Right atrium auricular region (tissue), 2 donors: ENCODE measurements around the gene TRIM2. TPM values are rescaled to one million over a fixed set of nuclear protein-coding genes. Genes with fewer than 3 reads are reported as not detected.

ENCODE experiments used
- DNase-seq: peaks from one replicate; pipeline ENCODE4 v3.0.0-alpha.2; 2019; ENCODE audit warnings: low spot score
- H3K27ac ChIP-seq, 2 donors: fragments of 200-600 bp; sonication (generic); 1 replicate in 1 of 2; 2 replicates in 1 of 2; pipeline ENCODE4 v1.5.1; 2016 to 2019
- H3K27me3 ChIP-seq, 2 donors: fragments of 200-600 bp; sonication (generic); one replicate each; pipeline versions ENCODE4 v1.5.1 to v1.6.0; 2017 to 2019
- H3K36me3 ChIP-seq: fragments of 200-600 bp; sonication (generic); one replicate; pipeline ENCODE4 v1.5.1; 2016
- H3K4me1 ChIP-seq, 2 donors: fragments of 200-600 bp; sonication (generic); one replicate each; pipeline versions ENCODE4 v1.5.1 to v1.6.0; 2017 to 2019
- H3K4me3 ChIP-seq, 2 donors: fragments of 200-600 bp; sonication (generic); 1 replicate in 1 of 2; 2 replicates in 1 of 2; pipeline ENCODE4 v1.5.1; 2017 to 2019; ENCODE audit warnings: mild to moderate bottlenecking in 1 of 2, moderate library complexity in 1 of 2
- H3K9me3 ChIP-seq, 2 donors: fragments of 200-600 bp; sonication (generic); one replicate each; pipeline ENCODE4 v1.5.1; 2019
- total RNA-seq, 2 donors: library from RNA; depleted of rRNA; stranded (reverse); fragments of >200 nt; gene quantifications; one replicate each; pipeline ENCODE4 v1.1.0, GENCODE V29; 2016
- TF ChIP-seq, protein P1 (sequence below), 2 donors: fragments of 200-600 bp; sonication (generic); IDR thresholded peaks; one replicate each; pipeline ENCODE4 v1.5.1; 2019; ENCODE audit warnings: antibody characterized with exemption in 2 of 2

The TRIM2 gene
- total RNA-seq, 2 donors from 2014 or later: 17.7 to 29.9 TPM

DNA sequence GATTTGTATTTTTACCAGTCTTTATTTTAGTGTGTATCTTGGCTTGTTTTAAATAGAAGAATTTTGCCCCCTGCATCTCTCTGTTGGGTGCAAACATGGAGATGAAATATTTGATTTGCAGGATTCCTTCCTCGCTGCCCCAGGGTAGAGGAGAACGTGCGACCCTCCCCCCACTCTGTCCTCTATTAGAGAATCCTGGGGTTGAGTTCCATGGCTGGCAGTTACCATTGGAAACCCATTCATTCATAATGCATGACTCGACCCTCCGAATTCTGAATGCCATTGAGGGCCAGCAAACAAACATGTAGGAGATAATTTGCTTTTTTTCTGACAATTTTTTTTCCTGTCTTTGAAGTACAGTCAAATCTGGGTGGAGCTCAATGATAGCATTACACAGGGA is 53.7 kb downstream of the TRIM2 start:
- H3K4me1 ChIP-seq: peaks cover 0 to 10% of the 10 kb centered on the region in 2 donors
- H3K36me3 ChIP-seq: no peaks in the 10 kb centered on the region
- TF ChIP-seq, protein P1, sequence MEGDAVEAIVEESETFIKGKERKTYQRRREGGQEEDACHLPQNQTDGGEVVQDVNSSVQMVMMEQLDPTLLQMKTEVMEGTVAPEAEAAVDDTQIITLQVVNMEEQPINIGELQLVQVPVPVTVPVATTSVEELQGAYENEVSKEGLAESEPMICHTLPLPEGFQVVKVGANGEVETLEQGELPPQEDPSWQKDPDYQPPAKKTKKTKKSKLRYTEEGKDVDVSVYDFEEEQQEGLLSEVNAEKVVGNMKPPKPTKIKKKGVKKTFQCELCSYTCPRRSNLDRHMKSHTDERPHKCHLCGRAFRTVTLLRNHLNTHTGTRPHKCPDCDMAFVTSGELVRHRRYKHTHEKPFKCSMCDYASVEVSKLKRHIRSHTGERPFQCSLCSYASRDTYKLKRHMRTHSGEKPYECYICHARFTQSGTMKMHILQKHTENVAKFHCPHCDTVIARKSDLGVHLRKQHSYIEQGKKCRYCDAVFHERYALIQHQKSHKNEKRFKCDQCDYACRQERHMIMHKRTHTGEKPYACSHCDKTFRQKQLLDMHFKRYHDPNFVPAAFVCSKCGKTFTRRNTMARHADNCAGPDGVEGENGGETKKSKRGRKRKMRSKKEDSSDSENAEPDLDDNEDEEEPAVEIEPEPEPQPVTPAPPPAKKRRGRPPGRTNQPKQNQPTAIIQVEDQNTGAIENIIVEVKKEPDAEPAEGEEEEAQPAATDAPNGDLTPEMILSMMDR (IDR thresholded peaks at IDR 0.05): no peak
- H3K27me3 ChIP-seq: no peaks in the 10 kb centered on the region
- peaks cover 0 to 10% of the 10 kb centered on the region in 2 donors for H3K9me3 ChIP-seq
- DNase-seq: no peak
- H3K4me3 ChIP-seq: no peak overlapping the region
- H3K27ac ChIP-seq: no peak overlapping the region

DNA sequence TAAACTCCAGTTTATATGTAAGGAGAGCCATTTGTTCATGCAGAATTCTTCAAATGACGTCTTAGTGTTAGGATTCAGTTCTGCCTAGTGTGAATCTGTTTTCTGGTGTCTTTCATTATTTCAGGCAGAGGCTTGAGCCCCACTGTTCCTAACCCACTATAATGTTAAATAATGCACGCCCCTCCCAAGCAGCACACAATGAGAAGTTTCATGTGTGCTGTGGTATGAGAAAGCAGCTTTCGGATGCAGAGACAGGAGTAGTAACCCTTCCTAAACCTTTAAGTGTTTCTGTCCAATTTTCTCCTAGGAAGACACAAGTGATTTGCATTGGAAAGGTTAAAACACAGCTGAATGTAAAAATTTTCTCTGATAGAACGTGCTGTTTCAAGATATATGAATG is 54.5 kb downstream of the TRIM2 start:
- H3K4me3 ChIP-seq: no peak overlapping the region
- DNase-seq: no peak
- no peak overlapping the region for H3K27ac ChIP-seq
- peaks cover 0 to 10% of the 10 kb centered on the region in 2 donors for H3K4me1 ChIP-seq
- H3K9me3 ChIP-seq: peaks cover 0 to 10% of the 10 kb centered on the region in 2 donors
- no peaks in the 10 kb centered on the region for H3K36me3 ChIP-seq
- TF ChIP-seq, protein P1 (IDR thresholded peaks at IDR 0.05): no peak
- no peaks in the 10 kb centered on the region for H3K27me3 ChIP-seq

DNA sequence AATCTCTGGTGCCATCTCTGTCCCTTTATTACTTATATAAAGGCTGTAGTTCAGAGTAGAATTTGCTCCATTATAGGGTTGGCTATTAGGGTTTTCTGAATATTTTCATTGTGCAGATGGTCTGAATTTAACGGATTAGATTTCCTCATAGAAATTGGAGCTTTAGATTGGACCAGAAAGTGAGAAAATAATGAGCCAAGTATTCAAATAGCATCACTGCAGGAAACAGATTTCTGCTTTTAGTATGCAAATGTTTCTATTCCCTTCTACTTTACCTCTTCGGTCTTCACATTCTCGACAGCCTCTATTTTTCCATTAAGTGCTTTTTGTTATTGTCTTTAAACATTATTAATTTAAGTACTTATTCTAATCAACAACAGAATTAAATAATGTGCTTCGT is 55.4 kb downstream of the TRIM2 start:
- H3K36me3 ChIP-seq: no peaks in the 10 kb centered on the region
- no peak overlapping the region for H3K27ac ChIP-seq
- TF ChIP-seq, protein P1 (IDR thresholded peaks at IDR 0.05): no peak
- no peak overlapping the region for H3K4me3 ChIP-seq
- no peak for DNase-seq
- H3K27me3 ChIP-seq: no peaks in the 10 kb centered on the region
- peaks cover 0 to 10% of the 10 kb centered on the region in 2 donors for H3K9me3 ChIP-seq
- H3K4me1 ChIP-seq: peaks cover 0 to 10% of the 10 kb centered on the region in 2 donors

DNA sequence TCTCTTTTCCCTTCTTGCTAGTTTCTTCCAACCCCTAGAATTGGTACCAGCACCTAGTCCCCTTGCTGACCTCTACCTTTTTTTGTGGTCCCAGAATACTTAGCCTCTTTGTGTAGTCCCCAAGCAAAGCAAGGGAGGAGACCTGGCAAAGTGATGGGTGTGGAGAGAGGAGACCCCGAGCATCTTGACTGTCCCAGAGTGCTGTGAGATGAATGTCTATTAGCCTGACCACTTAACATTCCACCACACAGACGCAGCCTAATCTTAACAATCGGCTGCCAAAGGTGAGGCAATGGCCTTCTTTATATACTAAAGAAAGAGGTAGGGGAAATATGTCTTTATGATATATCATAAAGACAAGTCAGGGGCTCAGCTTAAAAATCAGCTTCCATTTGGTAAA is 55.9 kb downstream of the TRIM2 start:
- H3K27ac ChIP-seq: no peak overlapping the region
- DNase-seq: no peak
- H3K4me3 ChIP-seq: no peak overlapping the region
- peaks cover 0 to 10% of the 10 kb centered on the region in 2 donors for H3K4me1 ChIP-seq
- no peaks in the 10 kb centered on the region for H3K36me3 ChIP-seq
- TF ChIP-seq, protein P1 (IDR thresholded peaks at IDR 0.05): no peak
- peaks cover 0 to 10% of the 10 kb centered on the region in 2 donors for H3K9me3 ChIP-seq
- H3K27me3 ChIP-seq: no peaks in the 10 kb centered on the region

DNA sequence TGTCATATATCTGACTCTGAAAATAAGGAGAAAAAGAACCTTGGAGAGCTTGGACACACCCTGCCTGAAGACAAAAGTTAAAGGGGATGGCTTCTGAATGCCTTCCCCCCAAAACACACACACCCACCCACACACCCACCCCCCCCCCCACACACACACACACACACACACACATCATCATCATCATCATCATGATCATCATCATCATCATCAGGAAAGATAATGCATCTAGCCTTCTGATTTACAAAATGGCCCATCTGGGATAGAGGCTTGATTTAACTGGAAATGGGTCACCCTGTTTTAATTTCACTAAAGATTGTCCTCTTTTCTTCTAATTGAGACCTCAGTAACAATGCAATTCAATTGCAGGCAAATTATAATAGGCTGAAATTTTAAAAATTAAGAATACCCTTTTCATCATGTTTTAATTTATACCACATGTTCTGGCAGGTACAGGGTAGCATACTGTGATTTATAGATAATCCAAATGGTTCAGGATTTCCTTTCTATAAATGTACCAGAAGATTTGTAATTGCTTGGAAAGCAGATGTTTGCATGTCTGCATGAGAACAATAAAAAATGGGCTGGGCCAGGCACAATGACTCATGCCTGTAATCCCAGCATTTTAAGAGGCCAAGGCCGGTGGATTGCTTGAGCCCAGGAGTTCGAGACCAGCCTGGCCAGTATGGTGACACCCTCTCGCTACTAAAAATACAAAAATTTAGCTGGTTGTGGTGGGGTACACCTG is 56.5 kb downstream of the TRIM2 start:
- H3K4me1 ChIP-seq: peaks cover 0 to 10% of the 10 kb centered on the region in 2 donors
- no peaks in the 10 kb centered on the region for H3K27me3 ChIP-seq
- peaks cover 0 to 10% of the 10 kb centered on the region in 2 donors for H3K9me3 ChIP-seq
- DNase-seq: no peak
- H3K36me3 ChIP-seq: no peaks in the 10 kb centered on the region
- TF ChIP-seq, protein P1 (IDR thresholded peaks at IDR 0.05): no peak
- H3K4me3 ChIP-seq: no peak overlapping the region
- no peak overlapping the region for H3K27ac ChIP-seq
